Measurements from ENCODE around the gene CP.
"Not testable (repeated sequence)": the region's sequence is repeated elsewhere in the genome, so short reads cannot be mapped to it uniquely, and the experiment has no call there.

Gene CP

DNA sequence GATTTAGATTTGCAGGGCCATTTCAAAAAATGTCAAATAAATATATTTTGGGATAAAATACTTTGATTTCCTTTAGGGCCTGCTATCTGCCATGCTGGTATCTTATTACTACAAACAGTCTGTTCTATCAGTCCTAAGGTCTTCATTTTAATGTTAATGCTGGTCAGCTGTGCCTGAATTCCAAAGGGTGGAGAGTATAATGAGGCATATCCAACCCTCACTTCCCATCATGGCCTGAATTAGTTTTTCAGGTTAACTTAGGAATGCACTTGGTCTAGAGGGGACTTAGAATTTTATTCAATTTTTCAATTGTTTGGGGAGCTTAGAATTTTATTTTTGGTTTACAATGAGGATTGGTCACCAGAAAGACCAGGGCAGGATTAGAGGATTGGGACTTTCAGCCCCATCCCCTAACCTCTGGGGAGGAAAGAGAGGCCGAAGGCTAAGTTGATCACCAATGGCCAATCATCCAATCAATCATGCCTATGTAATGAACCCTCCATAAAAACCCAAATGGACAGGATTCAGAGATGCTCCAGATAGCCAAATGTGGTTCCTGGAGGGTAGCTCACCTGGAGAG is 17.8 kb upstream of the CP start:
- no peak for DNase-seq
- Mint-ChIP-seq H3K36me3 (ENCODE audit: low read depth) (no peaks in the 10 kb centered on the region), H3K27ac (no peak overlapping the region), H3K4me3 (no peak overlapping the region), H3K4me1 (peaks cover 9% of the 10 kb centered on the region), H3K9me3 (no peaks in the 10 kb centered on the region), H3K27me3 (peaks cover 6% of the 10 kb centered on the region)
- ATAC-seq, result no peak

DNA sequence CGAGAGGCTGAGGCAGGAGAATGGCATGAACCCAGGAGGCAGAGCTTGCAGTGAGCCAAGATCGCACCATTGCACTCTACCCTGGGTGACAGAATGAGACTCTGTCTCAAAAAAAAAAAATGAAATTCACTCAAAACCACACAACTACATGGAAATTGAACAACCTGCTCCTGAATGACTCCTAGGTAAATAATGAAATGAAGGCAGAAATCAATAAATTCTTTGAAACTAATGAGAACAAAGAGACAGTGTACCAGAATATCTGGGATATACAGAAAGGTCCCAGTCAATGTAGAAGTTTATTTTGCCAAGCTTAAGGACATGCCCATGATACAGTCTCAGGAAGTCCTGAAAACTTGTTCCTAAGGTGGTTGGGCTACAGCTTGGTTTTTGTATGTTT is 16.6 kb upstream of the CP start:
- not testable (repeated sequence) for H3K27me3 Mint-ChIP-seq; H3K36me3 Mint-ChIP-seq (ENCODE audit: low read depth); H3K27ac Mint-ChIP-seq; H3K4me3 Mint-ChIP-seq; H3K4me1 Mint-ChIP-seq; DNase-seq; ATAC-seq; H3K9me3 Mint-ChIP-seq

DNA sequence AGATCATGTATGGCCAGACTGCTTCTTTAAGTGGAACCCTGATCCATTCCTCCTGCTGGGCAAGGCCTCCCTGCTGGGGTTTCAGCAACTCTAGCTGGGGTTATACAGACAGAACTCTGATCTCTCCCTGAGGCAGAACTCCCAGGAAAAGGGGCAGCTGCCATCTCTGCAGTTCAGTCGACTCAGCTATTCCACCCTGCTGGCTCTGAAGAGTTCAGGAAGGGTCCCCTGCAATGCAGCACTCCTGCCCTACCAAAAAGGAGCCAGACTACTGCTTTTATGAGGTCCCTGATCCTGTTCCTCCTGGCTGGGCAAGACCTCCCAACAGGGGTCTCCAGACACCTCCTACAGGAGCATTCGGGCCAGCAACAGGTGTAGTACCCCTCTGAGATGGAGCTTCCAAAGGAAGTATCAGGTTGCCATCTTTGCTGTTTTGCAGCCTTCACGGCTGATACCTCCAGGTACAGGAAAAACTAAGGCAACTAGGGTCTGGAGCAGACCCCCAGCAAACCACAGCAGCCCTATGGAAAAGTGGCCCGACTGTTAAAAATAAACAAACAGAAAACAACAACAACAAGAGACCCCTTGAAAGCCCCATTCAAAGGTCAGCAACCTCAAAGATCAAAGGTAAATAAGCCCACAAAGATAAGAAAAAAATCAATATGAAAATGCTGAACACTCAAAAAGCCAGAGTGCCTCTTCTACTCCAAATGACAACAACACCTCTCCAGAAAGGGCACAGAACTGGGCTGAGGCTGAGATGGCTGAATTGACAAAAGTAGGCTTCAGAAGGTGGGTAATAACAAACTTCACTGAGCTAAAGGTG is 14.2 kb upstream of the CP start:
- Mint-ChIP-seq H3K27ac (no peak overlapping the region), H3K4me1 (no peaks in the 10 kb centered on the region), H3K27me3 (peaks cover 6% of the 10 kb centered on the region), H3K4me3 (no peak overlapping the region), H3K36me3 (ENCODE audit: low read depth) (no peaks in the 10 kb centered on the region), H3K9me3 (no peaks in the 10 kb centered on the region)
- no peak for DNase-seq
- ATAC-seq, result no peak

DNA sequence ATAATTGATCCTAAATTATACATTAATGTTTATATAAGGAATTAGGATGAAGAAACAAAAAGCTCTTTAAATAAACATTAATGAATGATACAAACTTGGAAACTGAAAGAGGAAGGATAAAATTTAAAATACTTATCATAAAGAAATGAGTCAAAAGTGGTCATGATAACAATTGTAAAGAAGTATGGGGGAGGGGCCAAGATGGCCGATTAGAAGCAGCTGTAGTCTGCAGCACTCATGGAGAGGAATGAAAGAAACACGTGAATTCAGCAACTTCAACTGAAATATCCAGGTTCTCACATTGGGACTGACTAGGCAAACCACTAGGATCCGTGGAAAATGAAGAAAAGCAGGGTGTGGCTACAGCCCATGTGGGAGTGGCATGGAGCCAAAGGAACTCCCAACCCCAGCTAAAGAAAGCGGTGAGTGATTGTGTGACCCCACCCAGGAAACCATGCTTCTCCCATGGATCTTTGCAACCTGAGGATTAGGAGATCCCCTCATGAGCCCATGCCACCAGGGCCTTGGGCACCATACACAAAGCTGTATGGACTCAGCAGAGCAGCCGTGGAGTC is 13.1 kb upstream of the CP start:
- ATAC-seq (no peak), DNase-seq (no peak)
- peaks cover 6% of the 10 kb centered on the region for H3K27me3 Mint-ChIP-seq
- H3K27ac Mint-ChIP-seq, result no peak overlapping the region
- no peaks in the 10 kb centered on the region for H3K9me3 Mint-ChIP-seq
- H3K4me3 Mint-ChIP-seq, result no peak overlapping the region
- no peaks in the 10 kb centered on the region for H3K36me3 Mint-ChIP-seq (ENCODE audit: low read depth)
- H3K4me1 Mint-ChIP-seq, result no peaks in the 10 kb centered on the region

DNA sequence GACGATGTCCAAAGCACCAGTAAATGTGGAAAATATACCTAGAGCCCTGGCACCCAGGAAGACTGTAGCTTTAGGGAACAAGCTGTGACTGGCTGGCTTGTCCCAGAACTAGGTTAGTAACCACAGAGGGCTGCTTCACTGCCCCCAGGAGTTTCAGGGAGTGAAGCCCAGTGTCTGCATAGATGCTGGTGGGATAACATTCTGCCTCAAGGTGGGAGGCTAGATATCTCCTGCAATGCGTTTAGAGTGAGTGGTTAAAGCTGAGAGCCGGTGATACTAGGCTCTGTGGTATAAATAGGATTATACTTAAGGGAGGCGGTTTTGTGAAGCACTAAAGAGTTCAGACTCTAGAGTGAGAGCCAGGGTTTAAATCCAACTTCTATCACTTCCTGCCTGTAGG is 11.7 kb upstream of the CP start:
- DNase-seq, result no peak
- Mint-ChIP-seq H3K9me3 (no peaks in the 10 kb centered on the region), H3K4me3 (no peak overlapping the region), H3K4me1 (no peaks in the 10 kb centered on the region), H3K27me3 (peaks cover 5% of the 10 kb centered on the region), H3K27ac (no peak overlapping the region), H3K36me3 (ENCODE audit: low read depth) (no peaks in the 10 kb centered on the region)
- ATAC-seq, result no peak

DNA sequence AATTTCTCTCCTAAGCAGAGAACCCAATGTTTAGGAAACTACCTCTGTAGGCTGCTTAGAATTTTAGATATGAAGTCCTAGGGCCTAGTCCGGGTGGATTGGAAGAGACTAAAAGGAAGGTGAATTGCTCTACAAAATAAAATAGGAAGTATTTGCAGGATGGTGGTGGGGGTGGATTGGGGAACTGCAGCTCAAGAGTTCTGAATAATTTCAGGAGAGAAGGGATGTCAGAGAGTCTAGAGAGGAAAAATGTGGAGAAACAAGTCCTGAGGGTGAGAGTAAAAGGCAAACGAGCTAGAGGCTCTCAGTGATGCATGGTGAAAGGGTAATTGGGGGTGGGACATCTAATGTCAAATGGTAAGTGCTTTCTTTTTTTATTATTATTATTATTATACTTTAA is 10.2 kb upstream of the CP start:
- Mint-ChIP-seq H3K36me3 (ENCODE audit: low read depth) (no peaks in the 10 kb centered on the region), H3K27me3 (peaks cover 3% of the 10 kb centered on the region), H3K4me3 (no peak overlapping the region), H3K27ac (no peak overlapping the region), H3K4me1 (peaks cover under 1% of the 10 kb centered on the region), H3K9me3 (no peaks in the 10 kb centered on the region)
- ATAC-seq (no peak), DNase-seq (no peak)

DNA sequence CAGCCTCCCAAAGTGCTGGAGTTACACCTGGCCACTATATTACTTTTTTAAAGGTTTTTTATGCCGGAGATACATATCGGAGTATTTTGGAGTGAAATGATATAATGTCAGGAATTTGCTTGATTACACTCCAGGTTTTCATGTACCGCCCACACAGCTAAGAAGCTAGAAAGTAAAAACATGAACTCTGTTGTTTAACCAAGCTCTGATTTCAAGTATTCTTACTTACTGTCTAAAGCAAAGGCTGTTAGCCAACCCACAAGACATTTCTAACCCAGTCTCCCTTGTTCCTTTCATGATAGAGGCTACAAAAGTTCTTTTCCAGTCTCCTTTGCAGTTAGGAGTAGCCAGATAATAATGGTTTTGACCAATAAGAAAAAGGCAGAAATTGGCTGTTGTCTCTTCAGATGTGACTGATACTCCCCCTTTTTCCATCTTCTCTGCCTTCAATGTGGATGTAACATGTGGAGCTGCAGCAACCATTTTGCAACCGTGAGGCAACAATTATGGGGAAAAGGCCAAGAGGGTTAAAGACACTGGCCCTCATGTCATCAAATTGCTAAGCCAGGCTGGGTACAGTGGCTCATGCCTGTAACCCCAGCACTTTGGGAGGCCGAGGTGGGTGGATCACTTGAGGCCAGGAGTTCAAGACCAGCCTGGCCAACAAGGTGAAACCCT is 6.1 kb upstream of the CP start:
- H3K4me3 Mint-ChIP-seq, result no peak overlapping the region
- peaks cover 22% of the 10 kb centered on the region for H3K4me1 Mint-ChIP-seq
- no peaks in the 10 kb centered on the region for H3K36me3 Mint-ChIP-seq (ENCODE audit: low read depth)
- no peaks in the 10 kb centered on the region for H3K9me3 Mint-ChIP-seq
- DNase-seq, result no peak
- no peak for ATAC-seq
- no peak overlapping the region for H3K27ac Mint-ChIP-seq
- peaks cover 2% of the 10 kb centered on the region for H3K27me3 Mint-ChIP-seq

DNA sequence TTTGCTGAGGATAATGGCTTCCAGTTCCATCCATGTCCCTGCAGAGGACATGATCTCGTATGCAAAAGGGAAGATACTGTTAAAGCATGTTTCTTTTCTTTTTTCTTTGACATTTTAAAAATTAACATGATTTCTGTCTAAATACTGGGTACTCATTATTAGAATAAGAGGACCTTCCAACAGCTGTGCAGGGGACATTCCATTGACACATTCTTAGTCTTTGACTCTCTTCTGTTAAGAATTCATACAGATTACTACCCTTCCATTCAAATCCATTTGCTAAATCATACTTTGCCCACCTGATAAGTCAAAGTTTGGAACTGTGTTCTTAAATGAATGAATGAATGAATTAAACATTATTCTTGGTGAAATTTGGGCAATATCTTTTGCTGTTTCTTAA is 5.1 kb upstream of the CP start:
- no peaks in the 10 kb centered on the region for H3K9me3 Mint-ChIP-seq
- H3K4me1 Mint-ChIP-seq, result peaks cover 22% of the 10 kb centered on the region
- DNase-seq, result no peak
- no peak overlapping the region for H3K4me3 Mint-ChIP-seq
- peaks cover 2% of the 10 kb centered on the region for H3K27me3 Mint-ChIP-seq
- ATAC-seq, result no peak
- no peaks in the 10 kb centered on the region for H3K36me3 Mint-ChIP-seq (ENCODE audit: low read depth)
- H3K27ac Mint-ChIP-seq, result no peak overlapping the region

DNA sequence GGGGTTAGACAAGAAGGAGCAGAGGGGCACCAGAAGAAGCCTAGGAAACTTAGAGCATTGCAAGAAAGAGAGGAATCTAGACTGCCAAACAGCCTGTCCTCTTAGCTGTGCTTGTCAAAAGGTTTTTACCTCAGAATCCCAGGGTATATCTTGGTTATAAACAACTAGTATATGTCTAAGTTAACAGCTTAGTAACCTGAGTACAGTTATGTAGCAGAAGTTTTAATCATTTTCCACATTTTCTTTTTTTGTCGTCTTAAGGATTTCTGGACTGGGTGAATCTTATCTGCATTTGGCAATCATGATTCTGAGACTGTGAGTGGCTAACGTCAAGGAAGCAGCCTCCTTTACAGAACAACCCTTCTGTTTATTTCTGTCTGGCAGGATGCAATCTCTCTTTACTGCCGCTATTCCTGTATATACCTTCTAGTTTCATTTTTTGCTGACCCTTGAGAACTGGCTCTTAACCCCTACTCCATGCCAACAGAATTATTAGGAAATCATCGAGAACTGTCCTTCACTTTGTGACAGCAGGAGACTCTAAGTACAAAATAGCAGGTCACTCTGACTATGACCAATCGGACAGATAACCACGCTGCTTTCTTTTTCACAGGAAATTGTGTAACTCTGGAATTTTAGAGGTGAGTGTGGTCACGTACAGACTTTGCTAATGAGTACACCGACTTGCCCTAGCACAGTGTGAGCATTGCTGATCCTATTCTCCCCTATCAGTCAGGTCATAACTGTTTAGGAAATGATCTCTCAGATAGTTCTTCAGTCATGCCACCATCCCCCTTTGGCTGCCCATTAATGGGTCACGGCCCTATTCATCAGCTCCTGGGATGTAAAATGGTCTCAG is 3.3 kb upstream of the CP start:
- peak overlapping the region; percentile 87 for H3K27ac Mint-ChIP-seq
- peaks cover 22% of the 10 kb centered on the region for H3K4me1 Mint-ChIP-seq
- H3K27me3 Mint-ChIP-seq, result peaks cover 2% of the 10 kb centered on the region
- no peaks in the 10 kb centered on the region for H3K9me3 Mint-ChIP-seq
- H3K4me3 Mint-ChIP-seq, result peak overlapping the region; percentile 76
- ATAC-seq (peak; percentile 97), DNase-seq (peak; percentile 17)
- H3K36me3 Mint-ChIP-seq (ENCODE audit: low read depth), result no peaks in the 10 kb centered on the region

DNA sequence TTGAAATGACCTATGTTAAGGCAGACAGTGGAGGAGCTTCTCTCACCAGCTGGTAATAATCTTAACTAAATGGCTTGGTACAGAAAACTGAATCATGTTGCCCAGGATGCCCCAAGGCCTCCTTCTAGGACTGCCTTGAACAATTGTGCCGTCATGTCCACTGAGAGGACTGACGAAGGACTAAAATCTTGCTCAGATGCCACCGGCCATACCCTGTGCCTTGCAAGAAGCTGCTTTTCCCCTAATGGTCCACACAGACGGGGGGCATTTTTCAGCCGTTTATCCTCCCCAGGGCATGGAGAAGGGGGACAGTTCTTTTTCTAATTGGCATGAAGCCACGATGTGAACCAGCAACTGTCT is 1.8 kb upstream of the CP start:
- ATAC-seq, result no peak
- DNase-seq, result no peak
- H3K4me3 Mint-ChIP-seq, result no peak overlapping the region
- H3K27me3 Mint-ChIP-seq, result peaks cover 2% of the 10 kb centered on the region
- H3K36me3 Mint-ChIP-seq (ENCODE audit: low read depth), result no peaks in the 10 kb centered on the region
- no peaks in the 10 kb centered on the region for H3K9me3 Mint-ChIP-seq
- no peak overlapping the region for H3K27ac Mint-ChIP-seq
- H3K4me1 Mint-ChIP-seq, result peaks cover 22% of the 10 kb centered on the region

DNA sequence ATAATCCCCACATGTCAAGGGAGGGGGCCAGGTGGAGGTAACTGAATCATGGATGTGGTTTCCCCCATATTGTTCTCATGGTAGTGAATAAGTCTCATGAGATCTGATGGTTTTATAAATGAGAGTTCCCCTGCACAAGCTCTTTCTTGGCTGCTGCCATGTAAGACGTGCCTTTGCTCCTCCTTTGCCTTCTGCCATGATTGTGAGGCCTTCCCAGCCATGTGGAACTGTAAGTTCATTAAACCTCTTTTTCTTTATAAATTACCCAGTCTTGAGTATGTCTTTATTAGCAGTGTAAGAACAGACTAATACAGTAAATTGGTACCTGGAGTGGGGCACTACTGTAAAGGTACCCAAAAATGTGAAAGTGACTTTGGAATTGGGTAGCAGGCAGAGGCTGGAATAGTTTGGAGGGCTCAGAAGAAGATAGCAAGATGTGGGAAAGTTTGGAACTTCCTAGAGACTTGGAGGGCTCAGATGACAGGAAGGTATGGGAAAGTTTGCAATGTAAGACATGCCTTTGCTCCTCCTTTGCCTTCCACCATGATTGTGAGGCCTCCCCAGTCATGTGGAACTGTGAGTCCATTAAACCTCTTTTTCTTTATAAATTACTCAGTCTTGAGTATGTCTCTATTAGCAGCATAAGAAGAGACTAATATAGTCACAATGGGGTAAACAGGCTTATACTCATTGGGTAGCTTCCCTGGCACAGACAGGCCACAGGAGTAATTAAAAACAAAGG is 2.1 kb downstream of the CP start:
- H3K4me1 Mint-ChIP-seq; H3K9me3 Mint-ChIP-seq; ATAC-seq; DNase-seq; H3K36me3 Mint-ChIP-seq (ENCODE audit: low read depth); H3K27ac Mint-ChIP-seq; H3K4me3 Mint-ChIP-seq; H3K27me3 Mint-ChIP-seq: not testable (repeated sequence)

DNA sequence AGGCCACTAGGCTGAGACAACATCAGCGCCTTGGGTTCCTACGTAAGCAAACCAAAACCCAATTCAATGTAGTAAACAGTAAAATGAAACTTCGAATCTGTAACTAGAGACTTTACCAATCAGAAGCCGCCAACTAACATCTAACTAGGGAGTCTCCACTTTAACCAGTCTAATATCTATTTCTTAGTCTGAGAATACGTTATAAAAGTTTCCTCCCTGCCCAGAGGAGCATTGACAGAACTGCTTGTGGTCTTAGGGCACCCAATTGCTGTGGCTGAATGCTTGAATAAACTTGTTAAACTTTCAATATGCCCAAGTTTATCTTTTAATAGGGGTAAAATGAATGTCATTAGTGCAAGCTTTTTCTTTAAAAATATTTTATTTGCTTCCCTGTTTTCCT is 4.3 kb downstream of the CP start:
- Mint-ChIP-seq H3K9me3 (no peaks in the 10 kb centered on the region), H3K27ac (no peak overlapping the region), H3K4me3 (no peak overlapping the region), H3K27me3 (no peaks in the 10 kb centered on the region), H3K4me1 (no peaks in the 10 kb centered on the region), H3K36me3 (ENCODE audit: low read depth) (no peaks in the 10 kb centered on the region)
- no peak for DNase-seq
- no peak for ATAC-seq

DNA sequence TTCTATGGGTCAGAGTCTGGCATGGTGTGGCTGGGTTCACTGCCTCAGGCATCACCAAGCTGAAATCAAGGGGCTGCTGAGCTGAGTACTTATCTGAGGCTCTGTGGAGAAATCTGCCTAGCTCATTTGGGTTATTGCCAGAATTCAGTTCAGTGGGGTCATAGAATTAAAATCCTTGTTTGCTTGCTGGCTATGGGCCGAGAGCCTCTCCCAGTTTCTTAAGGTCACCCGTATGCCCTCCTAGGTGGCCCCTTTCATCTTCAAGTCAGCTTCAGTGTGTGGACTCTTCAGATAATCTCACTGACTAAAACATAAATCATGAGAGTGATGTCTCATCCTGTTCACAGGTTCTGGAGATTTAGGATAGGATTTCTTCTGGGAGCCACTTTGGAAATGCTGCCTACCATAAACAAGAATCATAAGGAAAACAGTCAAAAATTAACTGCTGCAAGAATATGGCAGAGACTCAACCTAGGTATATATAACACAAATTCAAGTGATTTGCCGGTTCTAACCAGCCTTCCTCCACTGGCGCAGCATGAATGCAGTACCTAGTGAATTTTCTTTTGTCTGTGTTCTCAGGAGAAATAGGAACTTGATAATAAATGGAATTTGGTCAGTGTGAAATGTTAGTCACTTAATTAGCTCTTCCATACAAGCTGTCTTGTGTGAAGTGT is 5.3 kb downstream of the CP start:
- Mint-ChIP-seq H3K9me3 (no peaks in the 10 kb centered on the region), H3K4me3 (no peak overlapping the region), H3K4me1 (no peaks in the 10 kb centered on the region), H3K36me3 (ENCODE audit: low read depth) (no peaks in the 10 kb centered on the region), H3K27me3 (no peaks in the 10 kb centered on the region), H3K27ac (no peak overlapping the region)
- ATAC-seq, result no peak
- DNase-seq, result no peak
